22Rv1 (cell line): Measurements from ENCODE around the gene GMDS.

ENCODE experiments used
- H3K27ac ChIP-seq: fragments of 450-650 bp; 2 replicates; pipeline ENCODE4 v1.5.1; 2017
- ZFX ChIP-seq: fragments of 450-650 bp; IDR thresholded peaks from 2 replicates; pipeline ENCODE4 v1.6.1; 2017; ENCODE audit warnings: antibody characterized with exemption, borderline replicate concordance
- TF ChIP-seq, protein P1 (sequence below): fragments of 450-650 bp; IDR thresholded peaks from 2 replicates; pipeline ENCODE4 v1.5.1; 2017; ENCODE audit warnings: mild to moderate bottlenecking

The GMDS gene

DNA sequence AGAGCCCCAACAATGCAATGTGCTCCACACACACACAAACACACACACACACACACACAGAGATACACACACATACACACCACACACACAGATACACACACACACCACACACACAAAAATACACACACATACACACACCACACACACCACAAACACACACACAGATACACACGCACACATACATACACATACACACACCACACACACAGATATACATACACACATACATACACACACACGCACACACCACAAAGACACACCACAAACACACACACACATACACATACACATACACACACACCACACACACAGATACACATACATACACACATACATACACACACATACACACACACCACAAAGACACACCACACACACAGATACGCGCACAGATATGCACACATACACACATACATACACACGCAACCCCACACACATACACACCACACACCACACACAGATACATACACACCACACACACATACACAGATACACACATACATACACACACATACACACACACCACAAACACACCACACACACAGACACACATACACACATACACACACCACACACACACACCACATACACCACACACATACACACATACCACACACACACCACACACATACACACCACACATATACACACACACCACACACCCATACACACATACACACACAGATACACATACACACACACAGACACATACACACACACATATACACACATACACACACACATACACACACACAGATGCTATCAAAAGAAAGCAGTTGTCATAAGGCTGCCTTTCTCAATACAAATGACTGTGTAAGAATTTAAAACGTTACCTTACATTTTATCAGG, 507.7 kb downstream of the GMDS start:
- H3K27ac ChIP-seq, result no peak overlapping the region
- TF ChIP-seq ZFX, result no peak
- TF ChIP-seq, protein P1, sequence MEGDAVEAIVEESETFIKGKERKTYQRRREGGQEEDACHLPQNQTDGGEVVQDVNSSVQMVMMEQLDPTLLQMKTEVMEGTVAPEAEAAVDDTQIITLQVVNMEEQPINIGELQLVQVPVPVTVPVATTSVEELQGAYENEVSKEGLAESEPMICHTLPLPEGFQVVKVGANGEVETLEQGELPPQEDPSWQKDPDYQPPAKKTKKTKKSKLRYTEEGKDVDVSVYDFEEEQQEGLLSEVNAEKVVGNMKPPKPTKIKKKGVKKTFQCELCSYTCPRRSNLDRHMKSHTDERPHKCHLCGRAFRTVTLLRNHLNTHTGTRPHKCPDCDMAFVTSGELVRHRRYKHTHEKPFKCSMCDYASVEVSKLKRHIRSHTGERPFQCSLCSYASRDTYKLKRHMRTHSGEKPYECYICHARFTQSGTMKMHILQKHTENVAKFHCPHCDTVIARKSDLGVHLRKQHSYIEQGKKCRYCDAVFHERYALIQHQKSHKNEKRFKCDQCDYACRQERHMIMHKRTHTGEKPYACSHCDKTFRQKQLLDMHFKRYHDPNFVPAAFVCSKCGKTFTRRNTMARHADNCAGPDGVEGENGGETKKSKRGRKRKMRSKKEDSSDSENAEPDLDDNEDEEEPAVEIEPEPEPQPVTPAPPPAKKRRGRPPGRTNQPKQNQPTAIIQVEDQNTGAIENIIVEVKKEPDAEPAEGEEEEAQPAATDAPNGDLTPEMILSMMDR, result no peak

DNA sequence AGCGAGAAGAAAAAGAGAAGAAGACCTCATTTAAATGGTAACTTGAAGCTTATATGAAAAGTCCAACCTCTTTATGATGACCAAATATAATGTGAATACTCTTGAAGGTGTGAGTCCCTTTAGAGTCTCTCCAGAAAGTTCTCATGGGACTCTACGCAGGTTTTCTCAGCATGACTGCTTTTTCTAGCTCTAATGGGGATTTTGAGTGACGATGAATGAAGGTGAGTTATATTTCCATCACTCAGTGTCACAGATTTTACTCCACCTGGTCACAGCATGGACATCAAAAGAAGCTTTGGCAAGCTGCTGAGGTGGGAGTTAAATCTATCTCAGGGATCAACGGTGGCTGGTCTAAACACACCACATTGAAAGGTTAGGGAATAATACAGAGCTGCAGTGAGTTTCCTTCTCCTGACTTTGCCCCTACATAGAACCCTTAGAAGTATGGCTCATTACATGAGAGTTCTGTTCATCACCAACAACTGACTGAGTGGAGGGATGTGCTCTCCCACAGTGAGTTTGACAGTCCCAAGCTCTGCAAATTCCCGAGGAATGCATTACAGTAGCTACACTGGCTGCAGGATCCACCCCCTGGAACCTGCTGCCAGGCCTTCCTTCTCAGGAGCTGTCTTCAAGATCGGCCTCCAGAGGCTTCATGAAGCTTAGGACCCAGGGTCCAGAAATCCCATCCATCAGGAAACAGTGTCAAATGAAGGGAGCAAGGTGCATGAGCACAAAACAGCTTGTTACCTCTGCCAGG, 508.9 kb downstream of the GMDS start:
- H3K27ac ChIP-seq, result no peak overlapping the region
- TF ChIP-seq, protein P1, result no peak
- TF ChIP-seq ZFX, result no peak

DNA sequence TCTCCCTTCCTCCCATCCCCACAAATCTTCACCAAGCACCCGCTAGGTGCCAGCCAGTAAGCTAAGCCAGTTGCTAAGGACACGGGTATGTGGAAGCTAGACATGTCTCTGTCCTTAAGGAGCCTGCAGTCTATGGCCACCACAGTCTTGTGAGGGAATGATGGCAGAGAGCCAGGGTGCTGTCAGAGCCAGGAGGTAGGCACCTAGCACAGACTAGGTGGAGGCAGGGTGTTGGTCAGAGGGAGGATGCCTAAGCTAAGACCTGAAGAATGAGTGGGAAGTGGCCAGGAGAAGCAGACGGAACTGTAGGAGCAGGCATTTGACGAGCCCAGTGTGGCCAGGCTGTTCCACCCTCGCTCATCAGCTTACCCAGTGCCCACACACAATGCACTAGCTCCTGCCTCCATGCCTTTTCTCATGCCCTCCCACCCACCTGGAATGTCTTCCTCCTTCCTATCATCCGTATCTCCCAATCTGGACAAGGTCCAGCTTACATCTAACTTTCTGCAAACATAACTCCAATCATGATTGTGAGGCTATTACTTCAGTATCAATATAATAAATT, 510.1 kb downstream of the GMDS start:
- TF ChIP-seq, protein P1, result no peak
- no peak for TF ChIP-seq ZFX
- no peak overlapping the region for H3K27ac ChIP-seq

DNA sequence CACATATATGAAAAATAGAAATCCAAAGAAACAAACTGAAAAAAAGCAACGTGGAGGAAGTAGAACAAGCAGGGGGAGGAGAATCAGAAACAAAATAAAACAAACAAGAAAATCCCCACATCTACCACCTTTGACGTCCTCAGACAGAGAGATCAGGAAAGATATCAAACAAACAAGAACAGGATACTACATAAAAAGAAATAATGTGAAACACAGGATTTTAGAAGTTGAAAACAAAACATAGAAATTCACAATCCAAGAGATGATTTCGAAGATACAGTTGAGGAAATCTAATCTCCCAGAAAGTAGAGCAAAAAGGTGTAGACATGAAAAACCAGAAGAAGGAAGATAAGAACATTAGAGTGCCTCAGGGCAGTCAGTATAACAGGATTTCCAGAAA, 514.5 kb downstream of the GMDS start:
- no peak for TF ChIP-seq ZFX
- TF ChIP-seq, protein P1, result no peak
- no peak overlapping the region for H3K27ac ChIP-seq

DNA sequence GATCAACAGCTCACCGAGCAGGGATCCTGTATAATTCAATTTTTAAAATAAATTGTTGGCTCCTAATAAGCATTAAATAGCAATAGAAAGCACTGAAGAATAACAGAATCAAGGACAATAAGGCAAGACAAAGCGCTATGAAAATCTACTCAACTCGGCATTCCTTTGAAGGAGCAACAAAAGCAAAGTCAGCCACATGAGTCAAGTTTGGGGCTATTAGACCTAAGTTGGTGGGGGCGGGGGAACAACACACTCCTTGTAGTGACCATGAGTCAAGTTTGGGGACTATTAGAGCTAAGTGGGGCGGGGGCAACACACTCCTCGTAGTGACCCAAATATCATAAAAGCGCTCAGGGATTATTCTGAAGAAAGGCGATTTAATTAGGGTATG, 515.7 kb downstream of the GMDS start:
- TF ChIP-seq, protein P1, result no peak
- TF ChIP-seq ZFX, result no peak
- no peak overlapping the region for H3K27ac ChIP-seq

DNA sequence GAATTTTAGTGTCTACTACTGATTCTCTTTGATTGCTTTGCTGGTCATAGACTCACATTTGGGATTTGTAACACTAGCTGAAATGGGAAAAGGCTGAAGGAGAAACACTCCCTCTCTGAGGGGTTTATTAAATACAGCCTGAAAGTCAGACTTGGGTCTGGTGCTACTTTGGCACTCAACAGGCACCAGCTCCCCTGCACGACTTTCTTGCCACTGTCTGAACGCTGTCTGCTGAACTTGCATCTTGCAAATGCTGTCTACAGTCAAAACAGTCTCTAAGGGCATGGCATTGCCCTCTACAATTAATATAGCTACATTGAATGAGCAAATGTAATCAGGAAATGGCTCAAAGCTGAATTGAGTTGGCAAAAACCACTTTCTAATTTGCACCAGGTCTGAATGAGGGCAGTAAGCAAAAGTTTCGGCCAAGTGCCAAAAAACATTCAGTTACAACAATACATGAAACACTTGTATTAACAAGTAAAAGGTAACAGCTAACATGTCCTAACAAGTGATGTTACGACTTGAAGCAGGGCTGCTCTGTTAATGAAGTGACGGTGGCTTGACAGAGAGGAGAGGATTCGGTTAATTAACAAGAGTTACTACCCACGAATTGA, 516.2 kb downstream of the GMDS start:
- TF ChIP-seq ZFX, result no peak
- TF ChIP-seq, protein P1, result no peak
- no peak overlapping the region for H3K27ac ChIP-seq
